GM12892 (cell line): ENCODE results near the gene FUNDC2.

ENCODE experiments used
- POLR2A ChIP-seq: IDR thresholded peaks from 2 replicates; pipeline ENCODE4 v1.6.1; 2011; ENCODE audit warnings: low read depth, low read length, control low read depth
- POLR2AphosphoS5 ChIP-seq: IDR thresholded peaks from 2 replicates; pipeline ENCODE4 v1.6.1; 2011; ENCODE audit warnings: low read depth, low read length, control low read depth

- no peak for TF ChIP-seq POLR2AphosphoS5
- no peak for TF ChIP-seq POLR2A
These were observed 35.2 kb upstream of the FUNDC2 start for GRCh38 chrX:154991476-154991875.
